A204.1 (cell line): Measurements from ENCODE around the gene CALD1.

Source experiments
- FAIRE-seq: peaks from 2 replicates; lab custom pipeline; 2012; peaks lifted over from hg19 to GRCh38; lab: Jason Lieb, UNC

CALD1 gene

GRCh38 chr7:134761266-134761665 is 18.2 kb upstream of the CALD1 start:
- no peak for FAIRE-seq

DNA sequence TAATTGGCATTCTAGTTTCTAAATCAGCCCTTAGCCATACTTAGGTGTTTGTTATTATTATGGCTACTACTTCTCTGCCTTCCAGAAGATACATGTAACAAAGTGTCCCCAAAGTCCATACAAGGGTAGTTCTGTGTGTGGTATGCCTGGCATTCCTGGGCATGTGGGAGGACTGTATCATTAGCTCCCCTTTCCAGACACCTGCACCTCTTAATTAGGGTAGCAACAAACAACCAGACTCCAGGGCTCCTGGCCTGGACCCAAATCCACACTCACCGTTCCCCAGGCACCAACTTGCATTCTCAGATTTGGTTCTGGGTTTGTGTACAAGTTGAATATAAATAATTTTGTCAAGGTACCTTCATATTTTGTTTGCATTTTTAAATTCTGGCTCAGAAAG is 15.5 kb upstream of the CALD1 start:
- FAIRE-seq = no peak

DNA sequence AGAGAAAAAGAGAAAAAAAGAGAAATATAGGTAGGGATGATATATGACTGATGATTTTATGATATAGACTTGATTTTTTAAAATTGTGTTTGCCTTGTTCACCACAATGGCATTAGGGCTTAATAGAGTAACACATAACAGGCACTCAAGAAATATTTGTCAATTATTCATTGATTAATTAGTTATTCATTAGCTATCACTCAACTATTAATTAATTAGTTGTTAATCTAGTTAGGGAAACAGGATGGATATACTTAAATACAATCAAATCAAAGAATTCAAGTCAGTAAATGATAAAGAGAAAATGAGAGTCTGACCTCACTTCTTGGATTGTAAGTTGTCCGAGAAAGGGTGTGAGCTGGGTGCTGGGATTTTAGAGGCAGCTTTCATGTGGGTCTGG is 15.1 kb upstream of the CALD1 start:
- no peak for FAIRE-seq

- FAIRE-seq = no peak
Measured at GRCh38 chr7:134766779-134767519, 12.5 kb upstream of the CALD1 start.

DNA sequence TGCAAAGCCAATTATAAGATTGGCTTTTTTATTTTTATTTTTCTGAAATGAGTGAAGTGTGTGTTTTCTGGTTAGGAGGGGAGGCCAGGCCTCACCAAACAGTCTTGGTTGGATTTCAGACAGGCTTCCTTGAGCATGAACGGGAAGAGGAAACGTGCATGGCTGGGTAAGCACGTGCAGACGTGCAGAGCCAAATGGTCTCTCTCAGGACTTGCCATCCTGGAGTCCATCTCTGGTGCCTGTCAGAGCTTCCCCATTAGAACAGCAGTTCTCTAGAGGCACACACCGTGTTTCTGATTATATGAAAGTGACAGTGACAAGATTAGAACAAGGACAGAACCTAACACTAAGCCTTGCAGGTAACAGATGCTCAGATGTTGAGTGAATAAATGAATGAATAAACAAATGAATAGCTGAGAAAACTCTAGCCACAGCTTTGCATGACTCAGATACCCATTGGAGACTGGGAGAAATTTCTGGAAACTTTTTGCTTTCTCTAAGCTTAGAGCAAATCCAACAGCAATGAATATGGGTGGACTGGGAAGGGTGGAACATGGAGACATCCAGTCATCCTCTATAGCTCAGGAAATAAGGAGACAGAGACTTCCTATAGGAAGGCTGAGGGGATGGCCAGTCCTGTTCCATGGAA is 11.8 kb upstream of the CALD1 start:
- no peak for FAIRE-seq

DNA sequence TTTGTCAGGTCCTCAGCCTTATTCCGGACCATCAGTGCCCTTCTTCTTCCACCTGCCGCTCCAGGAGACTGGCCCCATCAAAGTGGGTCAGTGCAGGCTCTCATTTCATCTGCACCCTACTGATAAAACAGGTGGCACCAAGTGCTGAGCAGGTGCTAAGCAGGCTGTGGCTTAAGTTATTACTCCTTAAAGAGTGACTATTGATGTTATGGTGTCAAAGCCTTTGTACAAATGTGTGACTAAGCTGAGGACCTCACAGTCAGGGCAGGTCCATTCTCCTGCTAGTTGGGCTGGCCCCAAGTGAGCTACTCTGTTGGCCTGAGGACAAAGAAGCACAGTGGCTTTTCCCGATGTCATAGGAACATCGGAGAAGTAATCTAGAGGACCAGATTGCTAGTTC is 11.2 kb upstream of the CALD1 start:
- FAIRE-seq = no peak

GRCh38 chr7:134770676-134771075 is 8.8 kb upstream of the CALD1 start:
- no peak for FAIRE-seq

GRCh38 chr7:134771111-134771510 is 8.3 kb upstream of the CALD1 start:
- FAIRE-seq = no peak

DNA sequence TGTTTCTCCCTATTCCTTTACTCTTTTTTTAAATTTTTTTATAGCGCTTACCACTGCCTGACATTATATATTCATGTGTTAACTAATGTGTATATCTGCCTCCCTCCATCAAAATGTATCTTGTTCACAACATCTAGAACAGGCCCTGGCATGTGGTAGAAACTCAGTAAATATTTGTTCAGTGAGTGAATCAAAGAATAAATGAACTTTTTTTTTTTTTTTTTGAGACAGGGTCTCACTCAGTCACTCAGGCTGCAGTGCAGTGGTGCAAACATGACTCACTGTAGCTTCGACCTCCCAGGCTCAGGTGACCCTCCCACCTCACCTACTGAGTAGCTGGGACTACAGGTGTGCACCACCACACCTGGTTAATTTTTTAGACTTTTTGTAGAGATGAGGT is 7.5 kb upstream of the CALD1 start:
- FAIRE-seq = no peak

- FAIRE-seq = no peak
Measured at GRCh38 chr7:134772401-134772800, 7.0 kb upstream of the CALD1 start.

DNA sequence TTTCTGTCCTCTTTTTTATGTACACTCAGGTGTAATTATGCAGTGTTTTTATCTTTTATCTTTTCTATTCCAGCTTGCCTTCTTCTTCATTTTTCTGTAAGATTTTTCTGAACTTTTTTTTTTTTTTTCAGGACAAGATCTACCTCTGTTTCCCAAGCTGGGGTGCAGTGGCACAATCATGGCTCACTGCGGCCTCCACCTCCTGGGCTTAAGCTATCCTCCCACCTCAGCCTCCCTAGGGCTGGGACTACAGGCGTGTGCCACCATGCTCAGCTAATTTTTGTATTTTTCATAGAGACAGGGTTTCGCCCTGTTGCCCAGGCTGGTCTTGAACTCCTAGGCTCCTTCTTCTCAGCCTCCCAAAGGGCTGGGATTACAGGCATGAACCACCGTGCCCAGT is 6.3 kb upstream of the CALD1 start:
- no peak for FAIRE-seq

DNA sequence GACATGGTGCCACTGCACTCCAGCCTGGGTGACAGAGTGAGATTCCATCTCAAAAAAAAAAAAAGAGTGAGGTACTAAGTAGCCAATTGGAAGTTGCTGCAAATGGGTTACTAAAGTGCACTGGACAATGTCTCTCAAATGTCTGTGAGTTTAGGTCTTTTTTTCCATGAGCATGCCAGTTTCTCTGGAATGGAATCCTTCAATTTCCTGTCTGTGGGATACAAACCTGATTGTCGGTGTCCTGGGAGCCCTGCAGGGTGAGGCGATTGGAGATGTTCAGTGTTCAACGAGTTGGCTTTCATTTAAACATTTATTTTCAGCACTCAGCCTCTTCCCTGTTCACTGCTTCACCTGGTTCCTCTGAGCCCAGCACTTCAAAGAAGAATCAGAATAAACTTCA is 5.3 kb upstream of the CALD1 start:
- FAIRE-seq = no peak

- no peak for FAIRE-seq
Measured at GRCh38 chr7:134777470-134777869, 2.0 kb upstream of the CALD1 start.

DNA sequence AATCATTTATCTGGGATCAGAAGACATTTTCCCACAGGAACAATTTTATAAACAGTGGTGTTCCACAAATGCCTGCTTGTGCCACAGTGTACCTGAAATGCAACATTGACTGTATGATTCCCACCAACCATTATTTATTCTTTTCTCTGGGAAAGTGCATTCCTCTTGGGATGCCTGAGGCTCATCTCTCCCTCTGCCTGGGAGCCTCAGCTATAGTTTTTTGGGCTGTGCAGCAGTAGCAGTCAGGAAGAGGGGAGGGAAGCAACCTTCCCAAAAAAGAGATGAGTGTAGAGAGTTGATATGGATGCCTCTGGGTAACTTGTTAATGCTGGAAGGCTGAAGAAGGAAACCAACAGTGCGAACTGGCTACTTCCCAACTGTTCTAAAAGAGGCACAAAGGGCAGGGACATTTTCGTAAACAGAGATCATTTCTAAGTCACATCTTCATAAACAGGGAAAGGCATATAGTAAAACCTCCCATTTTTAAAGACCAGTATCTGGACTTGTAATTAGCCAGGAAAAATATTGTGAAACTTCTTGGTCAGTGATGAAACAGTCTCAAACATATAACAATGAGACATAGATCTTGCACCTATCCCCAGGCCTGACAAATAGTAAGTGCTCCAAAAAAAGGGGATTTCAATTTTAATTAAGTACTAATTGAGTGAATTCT is 1.4 kb upstream of the CALD1 start:
- FAIRE-seq = no peak

DNA sequence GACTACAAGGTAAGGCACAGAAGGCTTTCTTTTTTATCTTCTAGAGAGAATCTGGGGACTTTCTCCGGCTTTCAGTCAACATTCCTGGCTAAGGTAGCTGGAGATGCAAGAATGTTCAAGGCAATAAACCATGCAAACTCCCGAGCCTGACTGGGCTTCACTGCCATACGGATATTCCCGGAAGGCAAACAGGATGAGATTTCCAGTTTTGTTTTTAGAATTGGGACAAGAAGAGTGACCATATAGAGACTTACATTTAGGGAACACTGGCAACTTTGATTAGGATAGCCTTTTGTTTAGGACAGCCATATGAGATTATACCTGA is 269 bp downstream of the CALD1 start:
- no peak for FAIRE-seq

DNA sequence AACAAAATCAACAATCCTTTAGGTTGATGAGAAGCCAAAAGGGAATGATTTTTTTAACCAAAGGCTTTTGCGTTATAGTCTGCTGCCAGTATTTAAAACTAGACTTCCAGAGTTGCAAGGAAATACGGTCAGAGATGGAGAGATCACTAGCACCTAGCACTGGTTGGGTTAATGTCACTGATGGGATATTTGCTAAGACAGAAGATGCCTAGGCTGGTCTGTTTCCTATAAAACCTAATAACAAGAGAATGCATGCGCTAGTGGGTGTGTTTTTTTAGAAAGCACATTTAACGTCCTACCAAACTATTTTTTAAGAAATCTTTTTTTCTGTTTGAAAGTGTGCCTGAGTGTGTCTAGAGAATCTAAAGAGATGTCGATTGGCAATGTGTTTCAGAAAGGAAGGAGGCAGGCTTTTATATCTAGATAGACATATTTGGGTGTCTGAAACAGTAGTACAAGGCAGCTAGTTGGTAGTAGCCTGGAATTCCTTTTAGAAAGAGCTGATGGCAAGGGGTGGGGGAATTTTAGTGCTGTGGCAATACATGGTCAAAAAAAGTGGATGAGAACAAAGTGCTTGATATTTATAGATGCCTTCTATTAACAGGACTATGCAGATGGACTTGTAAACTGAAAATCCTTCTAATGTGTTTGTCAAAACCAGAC is 863 bp downstream of the CALD1 start:
- FAIRE-seq = no peak

GRCh38 chr7:134781171-134781570 is 1.7 kb downstream of the CALD1 start:
- FAIRE-seq = no peak

DNA sequence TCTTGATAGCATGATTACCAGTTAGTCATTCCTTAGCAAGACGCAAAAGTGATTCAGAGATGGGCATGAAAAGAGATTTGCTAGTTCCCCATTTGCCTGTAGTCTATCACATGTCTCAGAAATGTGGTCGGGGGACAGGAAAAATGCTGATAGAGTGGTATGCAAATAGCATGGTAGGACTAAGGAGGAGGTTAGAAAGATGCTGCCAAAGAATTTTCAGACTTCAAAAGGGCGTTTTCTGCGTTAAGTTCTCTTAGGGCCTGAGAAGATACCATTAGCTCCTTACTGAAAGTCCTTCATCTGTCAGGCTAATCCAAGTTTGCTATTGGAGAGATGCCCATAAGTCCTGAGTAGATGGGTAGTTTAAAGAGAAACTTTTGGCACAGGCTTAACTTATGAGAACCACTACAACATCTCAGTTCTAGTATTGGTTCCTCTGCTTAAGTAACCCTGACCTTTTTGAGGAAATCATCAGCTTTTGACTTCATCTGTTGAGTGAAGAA is 2.7 kb downstream of the CALD1 start:
- no peak for FAIRE-seq

- FAIRE-seq = no peak
Measured at GRCh38 chr7:134783294-134784069, 4.0 kb downstream of the CALD1 start.

GRCh38 chr7:134784251-134785049 is 5.0 kb downstream of the CALD1 start:
- FAIRE-seq = no peak

- FAIRE-seq = no peak
Measured at GRCh38 chr7:134785842-134786241, 6.4 kb downstream of the CALD1 start.
